DMS53 (cell line): ENCODE data around the gene TOMM40.
"Not testable (repeated sequence)": the region's sequence is repeated elsewhere in the genome, so short reads cannot be mapped to it uniquely, and the experiment has no call there.

Source experiments
- DNase-seq: peaks from one replicate; lab custom pipeline; 2025; lab: John Stamatoyannopoulos, UW

TOMM40 gene

GRCh38 chr19:44897835-44898234 lies 6.8 kb downstream of the TOMM40 start:
- DNase-seq, result no peak

- DNase-seq, result no peak
Observed at GRCh38 chr19:44900328-44901244, 9.5 kb downstream of the TOMM40 start.

- no peak for DNase-seq
Observed at GRCh38 chr19:44903216-44903601, 12.2 kb downstream of the TOMM40 start.

- peak; percentile 68 for DNase-seq
Observed at GRCh38 chr19:44903602-44904425, 12.8 kb downstream of the TOMM40 start.

- DNase-seq, result peak; percentile 31
Observed at GRCh38 chr19:44904426-44904994, 13.5 kb downstream of the TOMM40 start.

- peak; percentile 32 for DNase-seq
Observed at GRCh38 chr19:44905437-44906160, 14.5 kb downstream of the TOMM40 start, which contains the start of gene APOE. Gene APOE (plus strand): TSS chr19:44905796. CDS start chr19:44906625, 829 bp downstream.

GRCh38 chr19:44907613-44908012 lies 16.6 kb downstream of the TOMM40 start:
- no peak for DNase-seq

- DNase-seq, result no peak
Observed at GRCh38 chr19:44908074-44908835, 17.2 kb downstream of the TOMM40 start.

- DNase-seq, result no peak
Observed at GRCh38 chr19:44908836-44909261, 17.8 kb downstream of the TOMM40 start.

GRCh38 chr19:44909775-44910174 lies 18.7 kb downstream of the TOMM40 start:
- DNase-seq, result no peak

- not testable (repeated sequence) for DNase-seq
Observed at GRCh38 chr19:44911896-44912295, 20.8 kb downstream of the TOMM40 start.

GRCh38 chr19:44912854-44913253 lies 21.8 kb downstream of the TOMM40 start:
- DNase-seq, result no peak

- DNase-seq, result not testable (repeated sequence)
Observed at GRCh38 chr19:44913512-44914432, 22.7 kb downstream of the TOMM40 start.

GRCh38 chr19:44914433-44915206 lies 23.6 kb downstream of the TOMM40 start, which contains the start of gene APOC1:
Gene APOC1 (plus strand): TSS chr19:44914608. CDS start chr19:44914892, 284 bp downstream.
- DNase-seq, result peak; percentile 88

GRCh38 chr19:44924243-44924725 lies 33.2 kb downstream of the TOMM40 start:
- peak; percentile 29 for DNase-seq

- DNase-seq, result no peak
Observed at GRCh38 chr19:44925114-44925891, 34.2 kb downstream of the TOMM40 start.

- not testable (repeated sequence) for DNase-seq
Observed at GRCh38 chr19:44926245-44927077, 35.4 kb downstream of the TOMM40 start.
